Measurements from ENCODE around the gene RPUSD1.
"Not testable (repeated sequence)": the region's sequence is repeated elsewhere in the genome, so short reads cannot be mapped to it uniquely, and the experiment has no call there.

RPUSD1 gene

DNA sequence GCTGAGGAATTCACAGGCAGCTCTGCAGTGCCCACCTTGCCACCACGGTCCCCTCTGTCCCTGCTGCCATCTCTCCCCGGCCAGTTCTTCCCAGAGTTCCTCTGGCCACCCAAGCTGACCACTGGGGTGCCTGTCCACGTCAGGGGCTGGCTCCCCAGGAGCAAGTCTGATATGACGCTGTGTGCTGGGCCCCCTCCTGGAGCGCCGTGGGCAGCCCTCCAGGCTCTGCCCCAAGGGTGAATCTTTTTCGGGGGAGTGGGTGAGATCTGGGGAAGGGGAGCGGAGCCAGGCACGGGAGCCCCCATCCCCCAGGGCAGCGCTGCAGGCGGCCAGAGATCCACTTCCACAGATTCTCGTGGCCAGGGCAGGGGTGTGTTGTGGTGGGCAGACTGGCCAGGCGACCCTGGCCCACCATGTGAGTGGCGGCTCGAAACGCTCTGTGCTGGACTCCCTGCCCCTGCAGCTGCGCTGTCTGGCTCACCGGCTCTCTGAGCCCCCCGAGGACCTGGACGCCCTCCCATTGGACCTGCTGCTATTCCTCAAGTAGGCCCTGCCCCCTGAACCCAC, 23.9 kb downstream of the RPUSD1 start:
- no peak for DNase-seq

DNA sequence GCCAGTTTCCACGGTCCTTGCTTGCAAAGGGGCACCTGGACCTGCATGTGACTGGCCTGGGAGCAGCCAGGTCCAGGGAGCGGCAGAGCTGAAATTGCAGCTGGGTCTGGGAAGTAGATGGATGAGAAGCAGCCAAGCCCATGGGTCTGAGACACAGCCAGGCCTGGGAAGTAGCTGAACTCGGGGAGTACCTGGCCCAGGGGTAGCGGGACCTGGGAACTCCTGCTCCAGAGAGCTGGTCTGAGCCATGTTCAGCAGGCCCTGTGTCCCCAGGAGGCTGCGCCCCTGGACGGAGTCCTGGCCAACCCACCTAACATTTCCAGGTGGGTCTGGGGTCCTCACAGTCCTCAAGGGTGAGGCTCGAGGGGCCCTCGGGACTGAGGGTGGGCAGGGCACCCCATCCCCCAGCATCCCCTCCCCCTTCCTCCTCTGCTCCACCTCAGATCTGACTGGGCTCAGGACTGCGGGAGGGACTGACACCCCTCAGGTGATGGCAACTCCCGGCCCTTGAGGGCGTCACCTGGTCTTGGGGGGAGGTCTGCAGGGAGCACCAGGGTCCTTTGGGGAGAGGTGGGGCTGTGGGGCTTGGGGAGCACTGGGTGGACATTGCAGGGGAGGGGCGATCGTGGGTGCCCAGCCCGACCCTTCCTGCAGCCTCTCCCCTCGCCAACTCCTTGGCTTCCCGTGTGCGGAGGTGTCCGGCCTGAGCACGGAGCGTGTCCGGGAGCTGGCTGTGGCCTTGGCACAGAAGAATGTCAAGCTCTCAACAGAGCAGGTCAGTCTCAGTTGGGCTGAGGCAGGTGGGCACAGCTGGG, 24.6 kb downstream of the RPUSD1 start:
- DNase-seq, result no peak

- no peak for DNase-seq
Observed at GRCh38 chr16:762595-763268, 25.4 kb downstream of the RPUSD1 start.

DNA sequence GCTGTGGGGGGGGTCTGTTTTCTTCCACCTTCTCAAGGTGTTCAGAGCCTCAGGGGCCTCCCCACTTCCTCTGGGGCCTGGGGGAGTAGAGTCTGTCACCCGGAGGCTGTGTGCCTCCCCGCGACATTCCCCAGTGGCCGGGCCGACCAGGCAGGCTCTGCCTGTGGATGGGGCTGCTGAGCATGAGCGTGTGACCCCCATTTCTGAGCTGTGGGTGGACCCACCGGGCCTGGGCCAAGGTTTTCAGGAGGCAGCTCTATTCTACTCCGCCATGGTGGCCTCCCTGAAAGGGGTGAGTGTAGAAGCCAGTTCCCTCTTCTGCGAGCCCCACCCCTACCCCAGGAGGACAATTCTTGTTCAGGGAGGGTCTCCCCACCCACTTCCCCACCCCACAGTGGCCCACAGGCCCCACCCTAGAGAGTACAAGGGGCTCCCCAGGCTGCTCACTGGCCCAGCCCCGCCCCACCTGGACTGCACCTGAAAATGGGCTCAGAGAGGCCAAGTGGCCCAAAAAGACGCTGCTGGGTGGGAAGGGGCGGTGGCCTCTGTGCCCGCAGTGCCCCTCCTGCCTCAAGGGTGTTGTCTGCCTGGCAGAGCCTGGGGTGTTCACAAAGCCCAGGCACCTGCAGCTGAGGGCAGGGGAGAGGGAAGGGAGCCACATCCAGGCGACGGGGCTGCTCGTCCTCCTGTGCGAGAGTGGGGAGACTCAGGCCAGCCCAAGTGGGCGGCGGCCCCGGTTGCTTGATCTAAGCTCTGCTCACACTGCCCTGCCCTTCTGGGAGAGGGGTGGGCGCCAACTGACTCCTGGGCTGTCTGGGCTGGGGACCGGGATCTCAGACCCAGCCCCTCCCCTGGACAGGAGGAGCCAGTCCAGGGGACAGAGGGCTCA, 26.3 kb downstream of the RPUSD1 start:
- no peak for DNase-seq

GRCh38 chr16:760545-761343, 27.4 kb downstream of the RPUSD1 start, which contains the start of gene MSLN:
Gene MSLN (plus strand): TSS chr16:760734. CDS start chr16:762681, 1,947 bp downstream.
- no peak for DNase-seq

DNA sequence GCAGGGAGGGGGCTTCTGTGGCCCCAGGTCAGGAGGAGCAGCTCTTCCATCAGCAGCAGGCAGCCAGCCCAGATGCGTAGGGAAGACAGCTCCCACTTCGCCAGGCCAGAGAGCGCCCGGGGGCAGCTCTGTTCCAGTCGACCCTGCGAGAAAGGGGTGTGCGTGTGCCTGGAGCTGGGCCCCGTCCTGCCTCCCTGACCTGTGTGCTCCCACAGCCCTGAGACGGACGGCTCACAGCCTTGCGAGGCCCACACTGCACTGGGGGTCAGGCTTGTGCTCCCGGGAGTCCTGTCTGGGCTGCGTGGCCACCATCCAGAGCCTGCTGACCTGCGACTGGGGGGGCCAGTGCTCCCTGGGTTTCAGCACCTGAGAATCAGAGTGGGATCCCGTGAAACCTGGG, 28.1 kb downstream of the RPUSD1 start:
- DNase-seq, result no peak

GRCh38 chr16:759110-759910, 28.9 kb downstream of the RPUSD1 start:
- no peak for DNase-seq

- no peak for DNase-seq
Observed at GRCh38 chr16:756428-756827, 31.8 kb downstream of the RPUSD1 start.

GRCh38 chr16:754656-755055, 33.5 kb downstream of the RPUSD1 start:
- no peak for DNase-seq

DNA sequence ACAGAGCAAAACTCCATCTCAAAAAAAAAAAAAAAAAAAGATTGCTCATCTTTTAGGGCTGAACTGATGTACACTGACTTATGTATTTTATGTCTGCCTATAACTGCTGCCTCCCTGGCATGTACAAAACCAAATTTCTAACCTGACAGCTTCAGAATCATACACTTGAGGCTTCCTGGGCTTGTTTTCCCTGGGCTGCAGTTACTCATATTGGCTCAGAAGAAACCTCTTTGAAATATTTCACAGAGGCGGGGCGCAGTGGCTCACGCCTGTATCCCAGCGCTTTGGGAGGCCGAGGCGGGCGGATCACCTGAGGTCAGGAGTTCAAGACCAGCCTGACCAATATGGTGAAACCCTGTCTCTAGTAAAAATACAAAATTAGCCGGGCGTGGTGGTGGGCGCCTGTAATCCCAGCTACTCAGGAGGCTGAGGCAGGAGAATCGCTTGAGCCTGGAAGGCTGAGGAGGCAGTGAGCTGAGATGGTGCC, 34.0 kb downstream of the RPUSD1 start:
- DNase-seq, result not testable (repeated sequence)

DNA sequence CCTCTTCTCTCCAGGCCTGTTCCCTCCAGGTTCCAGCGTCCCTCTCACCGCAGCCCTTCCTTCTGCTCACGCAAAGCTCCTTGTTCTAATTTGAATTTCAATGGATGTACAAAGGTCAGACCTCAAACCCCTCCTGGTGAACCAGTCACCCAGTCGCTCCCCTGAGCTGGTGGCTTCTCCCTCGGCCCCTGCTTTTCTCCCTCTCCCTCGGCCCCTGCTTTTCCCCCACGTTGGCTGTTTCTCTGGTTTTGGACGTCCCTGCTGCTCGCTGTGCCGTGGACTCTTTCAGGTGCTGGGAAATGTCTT, 36.2 kb downstream of the RPUSD1 start:
- DNase-seq, result no peak

- DNase-seq, result no peak
Observed at GRCh38 chr16:751152-752006, 36.8 kb downstream of the RPUSD1 start.

DNA sequence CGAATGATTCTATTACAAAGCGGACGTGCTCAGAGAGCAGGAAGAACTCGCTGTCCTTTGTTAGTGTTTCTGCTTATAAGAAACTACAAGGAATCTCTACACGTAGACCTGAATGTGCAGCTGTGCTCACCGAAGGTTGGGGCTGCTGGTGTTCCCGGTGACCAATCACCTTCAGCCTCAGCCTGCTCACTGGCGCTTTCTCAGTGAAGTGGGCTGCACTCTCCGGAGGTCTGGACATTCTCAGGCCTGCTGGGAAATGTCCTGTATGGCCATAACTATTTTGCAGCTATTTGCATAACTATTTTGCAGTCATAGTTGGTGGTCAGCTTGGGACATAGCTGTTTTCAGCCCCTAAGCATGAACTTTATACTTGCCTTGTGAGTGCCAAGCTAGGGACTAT, 37.7 kb downstream of the RPUSD1 start:
- DNase-seq, result no peak

- no peak for DNase-seq
Observed at GRCh38 chr16:749010-749409, 39.2 kb downstream of the RPUSD1 start.

DNA sequence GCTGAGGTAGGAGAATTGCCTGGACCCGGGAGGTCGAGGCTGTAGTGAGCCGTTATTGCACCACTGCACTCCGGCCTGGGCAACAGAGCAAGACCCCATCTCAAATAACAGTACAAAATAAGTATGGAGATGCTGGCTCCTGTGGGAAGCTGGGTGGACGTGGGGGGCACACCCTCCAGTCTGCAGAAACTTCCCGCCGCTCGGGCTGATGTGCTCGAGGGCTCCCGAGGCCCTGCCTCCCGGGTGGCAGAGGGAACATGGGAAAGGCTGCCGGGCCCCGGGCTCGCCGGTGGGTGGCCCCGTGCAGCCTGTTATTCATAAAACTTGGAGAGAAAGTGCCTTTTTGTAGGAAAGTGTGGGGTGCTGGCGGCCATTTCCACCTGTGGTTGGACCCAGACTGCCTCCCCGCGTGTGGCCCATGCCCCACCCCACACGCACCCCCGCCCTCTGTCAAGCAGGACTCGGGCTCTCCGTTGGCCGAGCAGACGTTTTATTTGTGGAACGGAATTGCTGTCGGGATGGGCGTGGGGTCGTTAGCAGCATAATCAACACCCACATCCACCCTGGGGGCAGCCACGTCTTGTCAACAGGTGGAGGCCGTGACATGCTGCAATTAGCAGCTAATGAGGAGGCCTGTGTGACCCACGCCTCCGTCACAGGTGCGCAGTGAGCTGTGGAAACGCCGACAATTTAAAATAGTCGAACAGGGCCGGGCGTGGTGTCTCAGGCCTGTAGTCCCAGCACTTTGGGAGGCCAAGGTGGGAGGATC, 40.0 kb downstream of the RPUSD1 start:
- no peak for DNase-seq

- no peak for DNase-seq
Observed at GRCh38 chr16:746637-747036, 41.5 kb downstream of the RPUSD1 start.

GRCh38 chr16:745739-746138, 42.4 kb downstream of the RPUSD1 start:
- no peak for DNase-seq

DNA sequence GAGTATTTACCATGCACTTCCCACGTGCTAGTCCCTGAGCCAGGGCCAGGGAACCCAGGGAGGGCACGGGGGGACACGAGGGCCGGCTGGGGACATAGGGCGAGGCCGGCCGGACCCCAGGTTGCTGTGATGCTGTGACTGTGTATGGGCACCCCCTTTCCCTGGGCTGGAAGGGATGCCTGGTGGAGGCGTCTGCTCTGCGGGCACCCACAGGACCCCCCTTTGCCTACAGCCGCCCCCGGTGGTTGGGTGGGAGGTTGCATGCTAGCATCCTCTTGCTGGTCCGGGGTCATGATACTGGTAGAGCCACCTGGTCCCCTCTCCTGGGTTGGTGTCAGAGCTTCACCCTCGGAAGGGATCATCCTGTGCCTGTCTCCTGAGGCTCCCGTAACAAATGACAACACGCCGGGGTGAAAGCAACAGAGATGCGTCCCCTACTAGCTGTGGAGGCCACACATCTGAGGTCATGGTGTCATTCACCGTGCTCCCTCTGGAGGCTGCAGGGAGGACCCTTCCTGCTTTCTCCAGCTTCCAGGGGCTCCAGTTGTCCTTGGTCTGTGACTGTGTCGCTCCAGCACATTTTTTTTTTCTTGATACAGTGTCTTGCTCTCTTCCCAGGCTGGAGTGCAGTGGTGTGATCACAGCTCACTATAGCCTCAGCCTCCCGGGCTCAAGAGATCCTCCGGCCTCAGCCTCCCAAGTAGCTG, 44.2 kb downstream of the RPUSD1 start:
- no peak for DNase-seq

DNA sequence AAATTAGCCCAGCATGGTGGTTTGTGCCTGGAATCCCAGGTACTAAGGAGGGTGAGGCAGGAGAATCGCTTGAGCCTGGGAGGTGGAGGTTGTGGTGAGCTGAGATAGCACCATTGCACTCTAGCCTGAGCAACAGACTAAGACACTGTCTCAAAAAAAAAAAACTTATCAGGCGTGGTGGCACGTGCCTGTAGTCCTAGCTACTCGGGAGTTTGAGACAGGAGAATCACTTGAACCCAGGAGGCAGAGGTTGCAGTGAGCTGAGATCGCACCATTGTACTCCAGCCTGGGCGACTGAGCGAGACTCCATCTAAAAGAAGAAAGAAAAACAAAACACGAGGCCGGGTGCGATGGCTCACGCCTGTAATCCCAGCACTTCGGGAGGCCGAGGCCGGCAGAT, 45.3 kb downstream of the RPUSD1 start:
- not testable (repeated sequence) for DNase-seq

Measured in CD4-positive, alpha-beta T cell treated with Interleukin-15 for 1 hour (primary cell).